IPS-11a (cell line): ENCODE measurements around the gene SCARF1.

Experiments
- H3K4me3 ChIP-seq: one replicate; pipeline ENCODE4 v1.5.1; 2013; ENCODE audit warnings: low read depth, low read length, control low read depth

The SCARF1 gene

DNA sequence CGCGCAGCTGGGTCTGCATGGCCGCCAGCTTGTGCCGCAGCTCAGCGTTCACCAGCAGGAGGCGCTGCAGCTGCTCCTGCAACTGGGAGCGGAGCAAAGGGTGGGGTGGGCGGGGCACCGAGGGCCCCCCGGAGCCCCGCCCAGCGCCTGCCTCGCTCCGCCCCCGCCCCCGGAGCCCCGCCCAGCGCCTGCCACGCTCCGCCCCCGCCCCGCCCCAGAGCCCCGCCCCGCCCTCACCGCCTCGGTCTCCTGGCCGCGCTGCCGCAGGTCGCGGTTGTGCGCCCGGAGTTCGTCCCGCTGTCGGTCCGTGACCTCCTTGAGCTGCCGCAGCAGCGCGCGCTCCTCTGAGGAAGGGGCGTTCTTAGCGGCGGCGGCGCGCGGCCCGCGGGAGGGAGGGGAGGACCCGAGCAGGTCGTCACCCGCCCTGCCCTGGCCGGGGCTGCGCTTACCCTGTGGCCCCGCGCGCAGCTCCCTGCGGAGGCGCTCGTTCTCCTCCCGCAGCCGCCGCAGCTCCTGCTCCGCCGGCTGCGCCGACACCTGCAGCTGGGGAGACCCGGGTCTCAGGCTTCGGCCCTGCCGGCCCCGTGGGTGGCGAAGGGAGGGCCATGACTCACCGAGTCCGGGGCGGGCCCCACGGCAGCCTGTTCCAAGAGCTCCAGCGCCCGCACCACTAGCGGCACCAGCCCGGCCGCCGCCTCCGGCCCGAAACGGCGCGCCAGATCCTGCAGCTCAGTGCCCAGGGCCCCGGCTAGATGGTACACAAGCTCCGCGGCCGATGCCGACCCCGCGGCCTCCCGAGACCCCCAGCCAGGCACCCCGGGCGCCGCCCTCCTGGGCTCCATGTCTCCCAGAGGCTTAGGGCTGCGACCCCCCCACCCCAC is 3.7 kb upstream of the SCARF1 start:
- peak overlapping the region; percentile 60 for H3K4me3 ChIP-seq

DNA sequence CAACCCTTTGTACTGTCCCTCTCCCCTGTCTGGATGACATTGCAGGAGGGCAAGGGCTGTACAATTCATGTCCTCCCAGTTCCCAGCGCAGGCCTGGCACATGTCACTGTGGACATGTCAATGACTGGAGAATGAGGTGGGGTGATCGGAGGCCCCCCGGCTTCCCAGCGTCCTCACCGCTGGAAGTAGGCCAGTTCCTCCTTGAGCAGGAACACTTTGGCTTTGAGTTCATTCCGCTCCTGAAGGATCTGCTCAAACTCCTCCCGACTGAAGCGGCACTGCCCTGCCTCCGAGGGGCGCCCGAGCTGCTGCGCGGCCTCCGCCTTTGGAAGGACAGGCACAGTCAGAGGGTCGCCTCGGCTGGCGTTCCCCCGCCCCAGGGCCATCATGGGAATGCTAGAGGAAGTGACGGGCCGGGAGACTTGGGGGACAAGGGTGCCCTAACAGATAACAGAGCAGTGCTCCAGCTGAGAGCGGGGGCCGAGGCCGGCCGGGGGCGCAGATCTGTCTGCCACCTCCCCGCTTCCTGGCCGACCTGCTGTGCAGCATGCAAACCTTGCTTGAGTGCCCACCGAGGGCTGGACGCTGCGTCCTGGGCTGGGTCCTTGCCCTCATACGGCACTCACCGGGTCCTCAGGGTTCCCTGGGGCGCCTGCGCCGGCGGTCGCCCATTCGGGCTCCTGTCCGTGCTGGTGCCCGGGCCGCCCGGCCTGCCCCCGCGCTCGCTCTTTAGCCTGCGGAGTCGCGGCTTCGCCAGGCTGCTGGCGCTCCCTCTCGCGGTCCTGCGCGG is 2.8 kb upstream of the SCARF1 start:
- peak overlapping the region; percentile 60 for H3K4me3 ChIP-seq

DNA sequence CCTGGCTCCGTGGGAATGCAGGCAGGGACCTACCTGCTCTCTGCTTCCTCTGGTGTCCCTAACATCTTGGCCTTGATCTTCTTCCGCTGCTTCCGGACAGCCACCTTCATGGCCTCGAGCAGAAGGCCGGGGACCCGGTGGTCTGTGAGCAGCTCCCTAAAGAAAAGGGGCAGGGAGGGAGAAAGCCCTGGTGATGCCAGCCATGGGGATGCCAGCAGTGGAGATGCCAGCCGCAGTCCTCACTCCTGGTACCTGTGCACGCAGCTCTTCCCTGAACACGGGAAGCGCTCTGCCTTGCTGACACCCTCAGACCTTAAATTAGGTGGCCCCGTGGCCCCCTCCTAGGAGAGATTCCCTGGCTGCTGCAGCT is 2.3 kb upstream of the SCARF1 start:
- H3K4me3 ChIP-seq, result no peak overlapping the region

DNA sequence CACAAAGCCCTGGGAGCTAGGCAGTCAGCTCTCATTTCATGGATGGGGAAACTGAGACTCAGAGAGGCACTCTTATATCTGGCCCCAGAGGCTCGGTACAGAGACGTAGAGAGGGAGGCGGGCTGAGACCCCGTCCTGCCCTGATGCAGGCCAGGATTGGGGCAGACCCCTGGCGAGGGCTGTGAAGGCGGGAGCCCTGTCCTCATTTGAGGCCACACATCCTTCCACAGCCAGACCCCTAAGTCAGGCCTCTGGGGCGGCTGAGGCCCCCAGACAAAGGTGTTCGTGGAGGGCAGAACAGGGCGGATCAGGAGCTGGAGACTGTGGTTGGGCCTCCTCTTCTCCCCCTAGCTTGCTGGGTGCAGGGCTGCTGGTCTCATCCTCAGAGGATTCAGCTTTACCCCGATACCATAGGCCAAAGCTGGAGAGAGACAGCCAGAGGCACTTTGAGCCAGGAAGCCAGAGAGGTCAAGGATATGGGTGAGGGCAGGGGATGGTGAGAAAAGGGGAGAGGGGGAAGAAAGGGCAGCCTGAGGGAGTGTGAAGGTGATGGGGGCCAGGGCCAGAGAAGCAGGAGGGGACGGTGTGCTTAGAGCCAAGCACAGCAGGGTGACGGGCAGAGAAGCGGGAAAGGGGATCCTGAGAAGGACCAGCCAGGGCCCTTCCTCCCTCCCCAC is 805 bp upstream of the SCARF1 start:
- H3K4me3 ChIP-seq, result no peak overlapping the region

DNA sequence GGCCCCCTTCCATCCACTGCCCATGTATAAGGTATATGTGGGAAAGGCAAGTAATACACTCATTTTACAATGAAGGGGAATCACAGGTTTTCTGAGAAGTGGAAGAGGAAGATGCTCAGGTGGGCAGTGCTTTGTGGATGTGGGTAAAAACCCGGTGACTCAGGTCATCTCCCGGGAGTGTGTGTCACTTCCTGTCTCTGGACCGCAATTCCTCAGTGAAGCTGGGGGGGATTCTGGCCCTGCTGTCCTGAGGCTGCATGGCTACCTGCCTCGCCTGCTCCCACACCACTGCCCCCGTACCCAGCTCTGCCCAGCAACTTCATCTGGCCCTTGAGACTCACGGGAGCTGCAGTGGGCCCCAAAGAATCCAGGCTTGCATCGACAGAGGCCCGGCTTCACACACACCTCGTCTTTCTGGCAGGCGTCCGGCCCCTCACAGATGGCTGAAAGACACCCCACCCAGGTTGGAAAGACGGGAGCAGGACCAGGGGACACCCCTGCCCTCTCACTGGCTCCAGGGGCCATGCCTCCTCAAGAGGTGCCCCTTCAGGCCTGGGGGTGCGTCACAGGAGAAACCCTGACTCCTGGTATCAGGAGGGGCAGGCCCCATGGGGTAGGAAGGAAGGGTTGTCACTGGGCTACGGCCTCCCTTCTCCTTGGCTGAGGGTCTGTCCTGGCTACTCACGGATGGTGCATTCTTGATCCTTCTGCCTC is 882 bp downstream of the SCARF1 start:
- no peak overlapping the region for H3K4me3 ChIP-seq

DNA sequence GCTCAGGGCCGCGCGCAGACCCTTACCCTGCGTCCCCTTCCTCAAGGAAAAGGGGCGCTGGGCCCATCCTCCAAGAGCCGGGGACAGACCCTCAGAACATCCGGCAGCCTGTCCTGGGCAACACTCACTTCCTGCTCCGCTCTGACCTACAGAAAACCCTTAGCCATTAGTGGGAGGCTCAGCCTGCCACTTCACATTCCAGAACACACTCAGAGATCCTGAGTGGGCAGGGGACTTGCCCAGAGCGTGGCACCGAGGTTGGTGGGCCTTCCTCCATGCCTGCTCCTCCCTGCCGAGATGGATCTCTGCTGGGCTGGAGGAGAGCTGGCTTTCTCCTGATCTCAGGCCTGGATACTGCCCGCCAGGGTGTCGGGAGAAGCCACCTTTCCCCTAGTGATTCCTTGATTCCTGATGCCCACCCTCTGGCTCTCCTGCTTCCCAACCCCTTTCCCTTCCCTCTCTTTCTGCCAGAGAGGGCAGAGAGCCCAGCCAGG is 1.5 kb downstream of the SCARF1 start:
- no peak overlapping the region for H3K4me3 ChIP-seq

DNA sequence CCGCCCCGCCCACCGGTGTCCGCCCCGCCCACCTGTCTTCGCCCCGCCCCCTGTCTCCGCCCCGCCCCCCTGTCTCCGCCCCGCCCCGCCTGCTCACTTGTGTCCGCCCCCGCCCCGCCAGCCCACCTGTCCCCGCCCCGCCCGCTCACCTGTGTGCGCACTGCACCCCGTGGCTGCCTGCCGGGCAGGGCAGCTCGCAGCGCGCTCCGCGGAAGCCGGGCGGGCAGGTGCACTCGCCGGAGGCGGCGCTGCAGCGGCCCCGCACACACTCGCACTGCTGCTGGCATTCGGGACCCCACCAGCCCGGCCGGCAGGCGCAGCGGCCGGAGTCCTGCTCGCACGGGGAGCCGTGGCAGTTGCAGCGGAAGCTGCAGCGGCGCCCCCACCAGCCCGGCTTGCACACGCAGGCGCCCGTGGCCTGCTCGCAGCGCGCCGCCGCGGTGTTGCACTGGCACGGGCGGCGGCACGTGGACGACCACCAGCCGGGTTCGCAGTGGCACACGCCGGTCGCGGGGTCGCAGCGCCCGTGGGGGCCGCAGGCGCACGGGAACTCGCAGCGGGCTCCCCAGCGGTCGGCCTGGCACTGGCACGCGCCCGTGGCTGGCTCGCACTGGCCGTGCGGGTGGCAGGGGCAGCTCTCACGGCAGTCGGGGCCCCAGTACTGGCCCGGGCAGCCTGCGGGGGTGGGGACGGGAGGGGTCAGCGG is 2.1 kb downstream of the SCARF1 start:
- peak overlapping the region; percentile 34 for H3K4me3 ChIP-seq

DNA sequence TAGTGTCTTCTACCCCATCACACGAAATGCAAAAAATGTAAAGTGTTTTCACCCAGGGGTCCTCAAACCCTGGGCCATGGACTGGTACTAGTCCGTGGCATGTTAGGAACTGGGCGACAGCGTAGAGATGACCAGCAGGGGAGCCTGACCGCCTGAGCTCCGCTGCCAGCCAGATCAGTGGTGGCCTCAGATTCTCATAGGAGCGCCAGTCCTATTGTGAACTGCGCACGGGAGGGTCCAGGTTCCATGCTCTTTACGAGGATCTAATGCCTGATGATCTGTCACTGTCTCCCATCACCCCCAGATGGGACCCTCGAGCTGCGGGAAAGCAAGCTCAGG is 4.5 kb downstream of the SCARF1 start:
- H3K4me3 ChIP-seq, result no peak overlapping the region

DNA sequence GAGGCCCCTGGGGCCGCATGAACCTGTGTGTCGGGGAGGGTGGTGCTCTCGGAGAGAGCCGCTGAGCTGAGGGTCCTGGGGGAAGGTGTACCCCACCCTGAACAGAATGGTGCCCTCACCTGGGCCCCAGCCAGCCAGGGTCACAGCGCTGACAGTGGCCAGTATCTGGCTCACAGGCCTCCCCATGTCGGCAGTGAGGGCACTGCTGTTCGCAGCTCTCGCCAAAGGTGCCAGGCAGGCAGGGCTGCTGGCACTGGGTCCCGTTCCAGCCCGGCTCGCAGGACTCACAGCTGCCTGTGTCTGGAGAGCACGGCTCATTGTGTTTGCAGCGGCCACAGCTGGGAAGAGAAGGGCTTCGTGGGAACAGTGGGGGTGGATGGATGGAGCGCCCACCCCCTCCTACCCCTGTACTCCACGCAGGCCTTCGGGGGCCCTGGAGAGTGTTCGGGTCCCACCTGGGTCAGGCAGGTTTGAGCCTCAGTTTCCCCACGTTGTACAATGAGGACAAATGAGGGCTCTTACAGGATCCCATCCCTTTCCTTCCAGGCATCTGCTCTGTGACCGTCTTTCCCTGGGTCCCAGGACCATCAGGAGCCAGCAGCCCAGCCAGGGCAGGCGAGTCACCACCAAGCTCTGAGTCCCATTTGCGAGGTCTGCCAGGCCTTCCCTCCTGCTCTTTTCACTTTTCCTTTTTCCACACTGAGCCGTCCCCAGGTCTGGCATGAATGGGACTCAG is 5.0 kb downstream of the SCARF1 start:
- no peak overlapping the region for H3K4me3 ChIP-seq

DNA sequence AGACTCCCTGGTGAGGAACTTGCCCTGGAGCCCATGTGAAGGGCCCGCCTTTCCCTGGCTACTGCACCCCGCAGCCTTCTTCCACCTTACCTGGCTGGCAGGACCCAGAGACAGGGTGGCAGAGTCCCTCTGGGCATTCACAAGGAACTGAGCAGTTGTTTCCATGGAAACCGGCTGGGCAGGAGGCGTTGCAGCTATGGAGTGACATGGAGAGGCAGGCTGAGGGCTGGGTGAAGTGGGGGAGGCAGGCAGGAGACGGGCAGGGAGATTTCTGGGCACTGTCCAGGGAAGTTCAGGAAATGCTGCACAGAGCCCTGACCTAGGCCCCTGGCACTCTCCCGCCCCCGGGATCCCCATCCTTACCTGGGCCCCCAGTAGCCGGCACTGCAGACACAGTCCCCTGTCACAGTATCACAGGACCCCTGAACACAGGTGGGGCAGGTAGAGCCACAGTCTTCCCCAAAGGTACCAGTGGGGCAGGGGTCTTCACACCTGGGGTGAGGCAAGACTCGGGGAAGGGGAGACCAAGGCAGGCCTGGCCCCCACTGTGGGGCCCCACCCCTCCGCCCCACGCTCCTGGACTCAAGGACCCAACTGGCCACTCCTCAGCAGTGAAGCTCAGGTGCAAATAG is 5.9 kb downstream of the SCARF1 start:
- H3K4me3 ChIP-seq, result no peak overlapping the region

DNA sequence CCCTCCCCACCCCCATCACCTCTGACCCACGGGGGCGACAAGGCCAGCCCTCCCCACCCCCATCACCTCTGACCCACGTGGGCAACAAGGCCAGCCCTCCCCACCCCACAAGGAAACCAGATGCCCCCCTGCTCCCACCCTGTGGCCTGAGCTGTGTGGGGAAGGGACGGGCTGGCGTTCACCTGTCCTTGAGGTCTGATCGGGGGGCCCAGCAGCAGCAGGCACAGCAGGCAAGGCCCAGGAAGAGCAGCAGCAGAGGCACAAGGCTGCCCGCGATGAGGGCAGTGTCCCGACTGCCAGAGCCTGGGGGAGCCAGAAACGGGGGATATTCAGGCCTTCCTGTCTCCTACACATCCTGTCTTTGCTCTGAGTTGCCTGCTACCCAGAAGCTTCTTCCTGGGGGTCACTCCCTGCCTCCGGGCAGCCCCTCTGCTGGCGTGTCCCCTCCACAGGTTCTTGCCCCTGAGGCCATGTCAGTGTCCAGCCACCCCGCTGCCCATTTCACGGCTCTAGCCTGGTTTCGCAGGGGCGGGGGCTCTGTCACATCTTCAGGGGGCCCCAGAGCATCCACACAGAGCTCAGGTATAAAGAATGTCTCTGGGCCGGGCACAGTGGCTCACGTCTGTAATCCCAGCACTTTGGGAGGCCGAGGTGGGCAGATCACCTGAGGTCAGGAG is 6.8 kb downstream of the SCARF1 start:
- H3K4me3 ChIP-seq, result no peak overlapping the region

DNA sequence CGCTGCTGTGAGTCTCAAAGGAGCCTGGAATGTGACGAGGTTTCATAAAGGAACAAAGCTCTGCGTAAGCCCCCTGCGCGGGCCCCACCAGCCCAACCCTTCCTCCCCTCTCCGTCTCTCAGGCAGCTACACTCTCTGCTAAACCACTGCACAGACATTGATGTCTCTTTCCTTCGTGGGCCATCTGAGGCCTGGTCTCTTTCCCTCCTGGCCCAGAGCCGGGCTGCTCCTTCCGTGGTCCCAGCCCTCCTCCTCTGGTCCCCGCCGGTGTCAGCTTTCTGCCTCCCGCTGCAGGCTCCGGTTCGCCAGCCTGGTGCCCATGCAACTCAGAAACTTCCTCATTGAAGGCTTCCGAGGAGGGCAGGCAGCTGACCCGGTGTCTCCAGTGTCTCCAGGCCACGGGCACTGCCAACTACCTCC is 7.4 kb downstream of the SCARF1 start:
- no peak overlapping the region for H3K4me3 ChIP-seq

DNA sequence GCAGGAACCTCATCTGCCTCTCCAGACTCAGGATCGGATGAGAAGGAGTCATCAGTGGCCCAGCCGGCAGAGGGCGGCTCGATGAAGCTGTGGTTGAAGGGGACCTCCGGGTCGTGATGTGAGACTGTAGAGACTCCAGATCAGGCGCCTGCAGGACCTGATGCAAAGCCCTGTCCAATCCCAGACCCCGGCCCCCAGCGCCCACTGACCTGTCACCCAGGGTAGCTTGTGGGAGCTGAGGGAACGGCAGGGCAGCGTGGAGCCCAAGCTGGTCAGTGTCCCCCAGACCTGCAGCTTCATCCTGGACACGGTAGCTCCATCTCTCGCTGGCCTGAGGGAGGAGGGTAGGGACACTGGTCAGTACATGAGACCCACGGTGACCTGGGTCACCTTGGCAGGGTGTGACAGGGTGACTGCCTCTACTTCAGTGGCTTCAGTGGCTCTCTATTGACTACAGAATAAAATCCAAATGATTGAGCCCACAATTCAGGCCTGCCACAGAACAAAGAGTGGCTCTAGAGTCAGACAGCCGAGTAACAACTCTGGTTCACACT is 8.7 kb downstream of the SCARF1 start:
- no peak overlapping the region for H3K4me3 ChIP-seq

DNA sequence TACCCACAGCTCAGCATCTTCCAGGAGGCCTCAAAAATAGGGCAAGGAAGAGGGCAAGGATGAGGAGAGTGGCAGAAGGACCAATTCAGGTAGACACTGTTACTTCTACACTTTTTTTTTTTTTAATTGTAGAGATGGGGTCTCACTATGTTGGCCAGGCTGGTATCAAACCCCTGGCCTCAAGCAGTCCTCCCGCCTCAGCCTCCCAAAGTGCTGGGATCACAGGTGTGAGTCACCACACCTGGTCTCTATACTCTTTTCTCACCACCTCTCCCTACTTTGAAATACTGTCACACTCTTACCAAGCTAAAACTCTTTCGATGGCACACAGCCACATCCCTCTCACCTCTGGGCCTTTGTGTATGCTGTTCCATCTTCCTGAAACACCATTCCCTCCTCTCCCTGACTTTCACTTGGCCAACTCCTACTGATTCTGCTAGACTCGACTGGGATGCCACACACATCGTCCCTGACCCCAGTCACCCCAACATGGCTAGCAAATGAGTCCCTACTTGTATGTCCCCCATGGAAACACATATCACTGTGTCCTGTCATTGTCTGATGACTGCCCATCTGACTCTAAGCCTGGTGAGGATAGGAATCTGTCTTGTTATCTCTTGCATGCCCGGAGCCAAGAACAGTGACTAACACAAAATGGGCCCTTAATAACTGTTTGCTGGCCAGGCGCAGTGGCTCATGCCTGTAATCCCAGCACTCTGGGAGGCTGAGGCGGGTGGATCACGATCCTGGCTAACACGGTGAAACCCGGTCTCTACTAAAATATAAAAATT is 9.7 kb downstream of the SCARF1 start:
- H3K4me3 ChIP-seq, result no peak overlapping the region

DNA sequence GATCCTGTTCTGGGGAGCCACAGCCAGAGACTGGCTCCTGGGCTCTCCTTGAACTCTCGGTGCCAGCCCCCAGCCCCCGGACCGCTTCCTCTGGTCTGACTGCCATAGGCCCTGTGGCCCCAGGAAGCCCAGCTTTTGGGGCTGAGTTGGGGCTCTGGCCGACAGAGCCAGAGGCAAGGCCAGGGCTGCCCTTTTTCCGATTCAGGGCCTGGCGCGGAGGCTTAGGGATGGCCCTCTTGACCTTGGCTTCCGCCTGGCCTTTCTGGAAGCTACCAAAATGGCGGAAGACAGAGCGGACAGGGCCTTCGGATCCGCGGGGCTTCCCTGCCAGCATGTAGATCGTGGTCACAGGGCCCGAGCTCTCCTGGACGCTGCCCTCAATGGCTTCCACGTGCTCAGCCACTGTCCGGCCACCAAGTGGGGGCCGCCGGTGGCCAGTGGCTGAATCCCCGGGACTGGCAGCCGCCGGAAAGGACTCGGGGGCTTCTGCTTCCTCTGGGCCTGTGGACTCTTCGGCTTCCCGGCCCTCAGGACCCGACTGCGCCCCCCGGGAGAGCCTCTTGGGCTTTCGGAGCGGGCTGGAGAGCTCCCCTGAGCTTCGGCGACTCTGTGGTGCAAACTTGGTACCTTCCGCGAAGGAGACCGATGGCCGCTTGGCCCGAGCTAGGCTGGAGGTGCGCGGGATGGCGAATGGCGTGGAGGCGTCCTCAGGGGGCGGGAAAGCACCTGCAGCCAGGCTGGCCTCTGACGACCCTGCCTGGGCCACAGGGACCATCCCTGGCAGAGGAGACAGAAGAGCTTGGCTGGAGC is 10.5 kb downstream of the SCARF1 start:
- H3K4me3 ChIP-seq, result no peak overlapping the region

DNA sequence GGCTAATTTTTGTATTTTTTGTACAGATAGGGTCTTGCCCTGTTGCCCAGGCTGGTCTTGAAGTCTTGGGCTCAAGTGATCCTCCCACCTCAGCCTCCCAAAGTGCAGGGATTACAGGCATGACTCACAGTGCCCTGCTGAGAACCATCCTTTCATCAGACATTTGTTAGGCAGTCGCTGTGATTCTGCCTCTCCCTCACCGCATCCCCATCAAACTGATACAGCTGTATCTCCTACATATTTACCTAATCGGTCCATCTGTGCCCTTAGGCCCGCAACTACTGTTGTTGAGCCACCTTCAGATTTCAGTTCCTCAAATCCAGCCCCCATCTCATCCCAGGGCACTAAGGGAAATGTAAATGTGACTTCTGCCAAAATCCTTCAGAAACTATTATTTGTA is 14.9 kb downstream of the SCARF1 start:
- H3K4me3 ChIP-seq, result no peak overlapping the region
